Embryonic facial prominence (tissue), 1 donor: Measurements from ENCODE around the gene FDX1.

Experiments used
- DNase-seq: peaks from one replicate; pipeline ENCODE4 v3.0.0-alpha.2; 2016; ENCODE audit errors: extremely low spot score

The FDX1 gene

DNA sequence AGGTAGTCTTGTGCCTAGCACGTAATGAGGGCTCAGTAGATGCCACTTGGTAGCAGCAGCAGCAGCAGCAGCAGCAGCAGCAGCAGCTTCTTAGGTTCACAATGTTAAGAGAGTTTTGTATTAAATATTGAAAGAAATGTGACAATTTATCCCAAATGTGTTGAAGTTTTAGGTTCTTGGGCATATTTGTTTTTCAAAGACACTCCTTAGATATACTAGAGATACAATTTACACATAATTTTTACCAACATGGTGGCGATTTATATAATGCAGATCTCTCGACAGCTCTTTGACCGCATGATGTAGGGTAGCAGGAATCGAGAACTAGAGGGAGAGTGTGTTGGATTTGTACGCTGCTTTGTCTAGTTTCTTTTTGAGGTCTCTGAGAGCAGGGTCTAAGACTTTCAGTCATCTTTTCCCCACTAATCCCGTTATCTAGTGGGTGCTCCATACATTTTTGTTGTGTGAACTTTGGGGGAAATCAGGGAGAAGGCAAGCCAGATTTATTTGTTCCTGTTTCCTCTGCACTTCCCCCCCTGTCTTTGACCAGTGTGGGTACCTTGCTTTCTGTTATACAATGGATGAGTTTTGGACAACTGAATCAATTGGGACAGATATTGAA, 1.4 kb downstream of the FDX1 start:
- DNase-seq: no peak

DNA sequence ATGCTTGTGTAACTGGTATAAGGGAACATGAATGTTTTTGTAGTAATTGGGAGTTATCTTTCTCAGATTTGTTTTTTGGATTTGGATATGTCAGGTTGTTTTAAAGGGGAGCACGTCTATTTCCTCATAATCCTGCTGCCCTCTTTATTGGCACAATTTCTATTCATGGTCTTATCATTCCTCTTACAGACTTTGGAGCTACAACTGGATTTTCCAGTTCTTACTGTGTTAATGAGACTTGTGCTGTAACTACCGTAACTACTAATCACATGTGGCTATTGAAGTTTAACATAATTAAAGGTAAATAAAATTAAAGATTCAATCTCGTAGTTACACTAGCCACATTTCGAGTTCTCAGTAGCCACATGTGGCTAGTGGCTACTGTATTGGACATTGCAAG, 1.9 kb downstream of the FDX1 start:
- no peak for DNase-seq

DNA sequence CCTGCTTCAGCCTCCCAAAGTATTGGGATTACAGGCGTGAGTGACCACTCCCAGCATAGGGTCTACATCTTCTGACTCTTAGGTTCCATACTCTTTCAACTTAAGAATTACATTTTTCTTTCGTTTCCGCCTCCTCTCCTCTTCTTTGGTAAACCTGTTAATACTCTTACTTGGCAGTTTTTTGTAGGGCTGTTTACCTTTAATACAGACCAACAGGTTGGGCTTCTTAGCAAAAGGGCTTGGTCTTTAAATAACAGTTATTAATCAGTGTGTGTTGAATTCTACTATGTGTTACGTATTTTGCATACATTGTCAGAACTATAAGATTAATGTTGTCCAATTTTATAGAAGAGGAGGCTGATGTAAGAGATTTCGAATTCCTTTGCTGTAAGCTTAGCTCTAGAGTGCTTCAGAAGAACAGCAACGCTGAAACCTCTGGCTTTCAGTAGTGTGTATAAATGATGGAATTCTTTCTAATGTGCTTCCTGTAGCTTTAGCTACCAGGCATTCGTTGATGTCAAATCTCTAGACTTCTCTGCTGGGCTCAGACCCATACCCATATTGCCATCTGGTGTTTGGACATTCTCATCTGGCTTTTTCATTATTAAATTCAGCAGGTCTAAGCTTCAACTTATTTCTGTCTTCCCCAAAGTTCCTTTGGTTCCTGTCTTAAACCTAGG, 3.1 kb downstream of the FDX1 start:
- DNase-seq: no peak

DNA sequence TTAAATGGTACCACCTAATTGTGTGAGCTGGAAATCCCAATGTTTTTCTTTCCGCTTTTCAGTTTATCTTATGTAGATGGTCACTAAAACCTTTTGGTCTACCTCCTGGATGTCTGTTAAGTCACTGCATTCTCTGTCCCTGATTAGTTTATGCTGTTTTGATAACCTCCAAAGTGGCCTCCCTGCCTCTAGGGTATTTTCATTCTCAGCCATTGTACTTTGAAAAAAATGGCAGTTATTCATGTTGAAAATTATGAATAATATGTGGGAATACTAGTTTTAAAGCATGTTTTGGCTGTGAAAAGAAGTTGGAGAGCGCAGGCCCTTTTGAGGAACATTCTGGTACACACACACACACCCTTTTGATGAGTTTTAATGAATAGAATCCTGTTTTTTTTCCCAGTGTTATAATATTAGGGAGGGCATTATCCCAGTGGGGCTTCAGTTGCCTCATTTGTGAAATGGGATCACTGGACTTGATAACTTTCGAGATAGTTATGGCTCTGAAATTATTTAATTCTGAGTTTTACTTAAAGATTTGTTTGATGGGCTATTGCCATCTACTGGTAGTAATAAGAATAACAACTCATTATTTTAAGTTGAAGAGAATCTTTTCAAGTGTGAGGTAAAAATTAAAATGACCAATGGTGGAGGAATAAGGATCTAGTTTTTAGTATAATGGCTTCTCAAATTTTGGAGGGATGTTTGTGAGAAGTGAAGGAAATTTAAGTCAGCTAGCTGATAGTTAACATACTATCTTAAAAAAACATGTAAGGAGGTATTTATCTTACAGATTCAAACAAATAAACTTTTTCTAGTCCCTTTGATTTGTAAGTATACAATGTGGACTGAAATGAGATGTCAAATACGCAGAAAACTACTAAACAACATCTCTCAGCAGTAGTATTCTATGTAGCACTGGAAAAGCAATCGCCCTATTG, 3.9 kb downstream of the FDX1 start:
- no peak for DNase-seq

DNA sequence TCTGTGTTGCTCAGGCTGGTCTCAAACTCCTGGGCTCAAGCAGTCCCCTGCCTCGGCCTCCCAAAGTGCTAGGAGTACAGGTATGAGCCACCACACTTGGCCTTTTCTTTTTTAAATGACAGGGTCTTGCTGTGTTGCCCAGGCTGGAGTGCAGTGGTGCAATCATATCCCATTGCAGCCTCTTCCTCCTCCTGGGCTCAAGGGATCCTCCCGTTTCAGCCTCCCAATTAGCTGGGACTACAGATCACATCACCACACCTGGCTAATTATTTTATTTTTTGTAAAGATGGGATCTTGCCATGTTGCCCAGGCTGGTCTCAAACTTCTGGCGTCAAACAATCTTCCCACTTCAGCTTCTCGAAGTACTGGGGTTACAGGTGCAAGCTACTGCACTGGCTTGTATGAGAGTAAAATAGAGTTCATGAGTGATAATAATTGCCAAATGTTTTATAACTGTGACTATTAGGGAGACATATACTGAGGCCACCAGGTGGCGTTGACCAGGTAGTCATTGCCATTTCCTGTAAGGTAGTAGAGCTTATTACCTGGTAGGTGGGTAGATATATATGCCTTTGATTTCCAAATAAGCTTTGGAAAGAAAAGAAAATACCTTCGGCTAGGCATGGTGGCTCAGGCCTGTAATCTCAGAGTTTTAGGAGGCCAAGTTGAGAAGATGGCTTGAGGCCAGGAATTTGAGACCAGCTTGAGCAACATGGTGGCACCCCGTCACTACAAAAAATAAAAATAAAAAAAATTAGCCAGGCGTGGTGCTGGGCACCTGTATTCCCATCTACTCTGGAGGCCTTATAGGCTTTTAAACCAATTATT, 5.4 kb downstream of the FDX1 start:
- DNase-seq: no peak

DNA sequence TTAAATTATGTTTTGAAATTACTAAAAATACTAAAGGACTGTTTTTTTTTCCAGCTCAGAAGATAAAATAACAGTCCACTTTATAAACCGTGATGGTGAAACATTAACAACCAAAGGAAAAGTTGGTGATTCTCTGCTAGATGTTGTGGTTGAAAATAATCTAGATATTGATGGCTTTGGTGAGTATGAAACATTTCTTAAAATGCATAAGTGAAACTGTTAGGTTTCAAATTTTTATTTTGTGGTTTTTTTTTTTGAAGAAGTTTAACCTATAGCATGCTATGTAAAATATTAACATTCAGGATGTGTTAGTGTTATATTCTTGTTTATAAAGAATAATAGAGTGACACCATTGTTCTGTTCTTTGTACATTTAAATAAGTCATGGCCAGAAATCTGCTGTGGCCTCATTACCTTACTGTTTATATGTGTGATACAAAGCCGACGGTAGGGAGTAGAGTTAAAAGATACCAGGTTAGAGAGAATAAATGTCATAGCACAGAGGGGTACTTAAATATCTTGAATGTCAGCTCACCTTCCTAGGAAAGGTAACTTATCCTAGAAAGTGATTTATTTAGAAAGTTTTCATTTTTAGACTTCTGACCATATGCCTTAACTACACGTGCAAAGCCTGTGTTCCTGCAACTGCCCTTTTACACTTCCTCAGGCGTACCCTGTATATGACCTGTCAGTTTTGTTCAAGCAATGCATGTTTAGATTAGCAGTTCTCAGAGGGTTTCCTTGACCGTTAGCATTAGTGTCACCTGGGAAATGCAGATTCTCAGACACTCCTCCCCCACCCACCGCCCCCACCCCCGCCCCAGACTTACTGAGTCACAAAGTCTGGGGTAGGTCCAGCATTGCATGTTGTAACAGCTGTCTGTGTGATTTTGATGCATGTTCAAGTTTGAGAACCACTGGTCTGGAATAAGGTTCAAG, 6.3 kb downstream of the FDX1 start:
- no peak for DNase-seq

DNA sequence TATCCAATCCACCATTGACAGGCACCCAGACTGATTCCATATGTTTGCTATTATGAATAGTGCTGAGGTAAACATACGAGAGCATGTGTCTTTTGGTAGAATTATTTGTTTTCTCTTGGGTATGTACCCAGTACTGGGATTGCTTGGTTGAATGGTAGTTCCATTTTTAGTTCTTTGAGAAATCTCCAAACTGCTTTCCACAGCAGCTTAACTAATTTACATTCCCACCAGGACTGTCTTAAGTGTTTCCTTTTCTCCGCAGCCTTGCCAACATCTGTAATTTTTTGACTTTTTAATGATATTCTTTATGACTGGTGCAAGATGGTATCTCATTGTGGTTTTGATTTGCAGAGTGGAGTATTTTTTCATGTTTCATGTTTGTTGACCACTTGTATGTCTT, 8.3 kb downstream of the FDX1 start:
- DNase-seq: no peak

DNA sequence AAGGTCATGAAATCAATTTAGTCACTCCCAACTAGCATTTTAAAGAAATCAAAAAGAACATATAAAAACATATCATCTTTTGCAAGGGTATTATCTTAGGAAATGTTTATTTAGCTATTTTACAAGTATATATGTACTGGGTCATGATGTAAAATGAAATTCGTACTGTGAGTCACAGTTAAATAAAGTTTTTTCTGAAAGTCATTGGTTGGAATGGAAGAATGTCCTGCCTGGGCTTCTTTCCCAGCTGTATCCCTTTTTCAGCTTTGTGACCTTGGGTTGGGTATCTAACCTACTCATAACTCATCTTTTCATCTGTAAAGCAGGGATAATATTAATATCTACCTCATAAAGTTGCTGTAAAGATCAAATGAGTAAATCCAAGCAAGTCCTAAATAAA, 15.7 kb downstream of the FDX1 start:
- DNase-seq: no peak

DNA sequence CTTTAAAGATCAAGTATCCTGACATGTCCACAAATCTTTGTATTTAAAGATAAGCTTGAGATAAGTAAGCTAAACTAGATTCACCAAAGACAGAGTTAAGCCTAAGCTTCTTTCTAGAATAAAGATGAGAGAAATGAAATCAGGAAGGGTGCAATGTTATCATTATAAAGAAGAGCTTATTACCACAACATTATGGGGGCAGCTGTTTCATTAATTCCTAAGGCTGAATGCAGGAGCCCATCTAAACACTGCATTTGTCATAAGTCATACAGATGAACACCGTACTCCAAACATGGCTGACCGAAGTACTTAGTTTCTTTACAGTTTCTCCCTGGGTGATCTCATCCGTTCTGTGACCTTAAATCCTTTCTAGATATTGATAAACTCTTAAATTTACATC, 16.3 kb downstream of the FDX1 start:
- no peak for DNase-seq

DNA sequence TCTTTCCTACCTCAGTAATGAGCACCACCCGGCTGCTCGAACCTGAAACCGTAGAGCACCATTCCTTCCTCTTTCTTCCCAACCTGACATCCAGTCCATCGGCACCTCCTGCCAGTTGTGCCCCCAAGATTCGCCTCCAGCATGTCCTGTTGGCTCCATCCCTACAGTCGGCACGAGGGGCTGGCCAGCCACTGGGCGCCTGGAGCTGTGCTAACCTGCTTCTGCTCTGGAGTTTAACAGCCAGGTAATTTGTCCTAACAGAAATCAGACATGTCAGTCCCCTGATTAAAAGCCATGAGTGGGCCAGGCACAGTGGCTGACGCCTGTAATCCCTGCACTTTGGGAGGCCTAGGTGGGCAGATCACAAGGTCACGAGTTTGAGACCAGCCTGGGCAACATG, 16.8 kb downstream of the FDX1 start:
- no peak for DNase-seq

DNA sequence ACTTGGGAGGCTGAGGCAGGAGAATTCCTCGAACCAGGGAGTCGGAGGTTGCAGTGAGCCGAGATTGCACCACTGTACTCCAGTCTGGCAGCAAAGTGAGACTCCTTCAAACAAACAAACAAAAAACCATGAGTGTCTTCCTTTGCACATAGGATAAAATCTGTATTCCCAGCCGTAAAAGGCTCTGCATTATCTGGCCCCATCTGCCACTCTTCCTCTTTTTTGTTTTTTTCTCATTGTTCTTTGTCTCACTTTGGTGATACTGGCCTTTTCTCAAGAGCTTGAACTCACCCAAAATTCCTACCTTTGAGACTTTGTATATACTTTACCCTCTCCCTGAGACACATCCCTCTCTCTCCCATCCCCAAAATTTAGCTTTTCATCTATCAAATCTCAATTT, 17.6 kb downstream of the FDX1 start:
- no peak for DNase-seq

DNA sequence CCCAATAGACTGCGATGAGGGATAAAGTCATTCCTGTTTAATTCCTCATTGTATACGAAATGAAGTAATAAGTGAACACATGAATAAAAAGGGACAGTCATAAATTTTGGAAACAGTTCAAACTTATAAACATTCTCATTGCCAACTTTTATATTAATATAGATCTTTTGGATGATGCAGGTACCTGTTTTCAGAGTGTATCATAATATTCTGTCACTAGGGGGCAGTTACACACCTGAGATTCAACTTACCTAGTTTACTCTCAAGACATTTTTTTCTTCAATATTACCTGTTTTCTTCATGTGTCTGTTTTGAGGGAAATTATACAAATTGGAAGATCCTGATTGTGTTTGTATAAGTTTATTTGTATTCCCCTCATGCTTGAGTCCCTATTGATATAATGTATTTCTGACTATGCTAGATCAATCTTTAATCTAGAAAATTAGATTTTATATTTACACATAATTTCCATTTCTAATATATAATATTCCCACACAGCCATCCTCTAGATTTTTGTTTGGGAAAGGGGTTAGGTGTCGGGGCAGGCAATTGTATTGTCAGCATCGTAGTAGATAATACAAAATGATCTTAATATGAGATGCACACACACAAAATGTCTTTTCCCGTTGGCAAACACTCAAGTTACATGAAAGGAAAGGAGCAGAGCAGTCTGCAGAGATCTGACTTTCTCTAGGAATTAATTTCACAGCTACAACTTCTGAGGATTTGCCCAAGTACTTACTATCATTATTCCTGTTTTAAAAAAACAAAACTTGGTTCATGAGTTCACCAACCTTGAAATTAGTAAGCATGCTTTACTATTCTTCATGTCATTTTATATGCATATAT, 18.4 kb downstream of the FDX1 start:
- no peak for DNase-seq

DNA sequence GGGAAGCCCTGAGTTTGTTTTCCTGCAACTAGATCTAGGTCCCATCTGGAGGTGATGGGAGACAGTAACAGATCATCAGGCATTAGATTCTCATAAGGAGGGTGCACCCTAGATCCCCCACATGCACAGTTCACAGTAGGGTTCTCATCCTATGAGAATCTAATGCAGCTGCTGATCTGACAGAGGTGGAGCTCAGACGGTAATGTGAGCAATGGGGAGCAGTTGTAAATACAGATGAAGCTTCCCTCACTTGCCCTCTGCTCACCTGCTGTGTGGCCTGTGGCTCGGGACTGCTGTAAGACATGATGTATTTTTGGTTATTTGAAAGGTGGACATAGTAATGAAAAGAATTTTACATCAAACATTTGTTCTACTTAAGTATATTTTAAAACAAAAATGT, 20.5 kb downstream of the FDX1 start:
- no peak for DNase-seq

DNA sequence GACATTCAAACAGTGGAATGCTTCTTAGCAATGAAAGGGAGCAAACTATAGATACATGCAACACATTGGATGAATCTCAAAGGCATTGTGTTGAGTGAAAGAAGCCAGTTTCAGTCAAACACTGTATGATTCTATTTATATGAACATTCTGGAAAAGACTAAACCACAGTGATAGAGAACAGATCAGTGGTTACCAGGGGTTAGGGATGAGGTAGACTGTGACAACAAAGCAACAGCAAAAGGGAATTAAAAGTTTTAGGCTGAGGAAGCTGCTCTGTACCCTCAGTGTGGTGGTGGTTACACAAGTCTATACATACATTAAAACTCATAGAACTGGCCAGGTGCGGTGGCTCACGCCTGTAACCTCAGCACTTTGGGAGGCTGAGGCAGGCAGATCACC, 23.0 kb downstream of the FDX1 start:
- DNase-seq: no peak

DNA sequence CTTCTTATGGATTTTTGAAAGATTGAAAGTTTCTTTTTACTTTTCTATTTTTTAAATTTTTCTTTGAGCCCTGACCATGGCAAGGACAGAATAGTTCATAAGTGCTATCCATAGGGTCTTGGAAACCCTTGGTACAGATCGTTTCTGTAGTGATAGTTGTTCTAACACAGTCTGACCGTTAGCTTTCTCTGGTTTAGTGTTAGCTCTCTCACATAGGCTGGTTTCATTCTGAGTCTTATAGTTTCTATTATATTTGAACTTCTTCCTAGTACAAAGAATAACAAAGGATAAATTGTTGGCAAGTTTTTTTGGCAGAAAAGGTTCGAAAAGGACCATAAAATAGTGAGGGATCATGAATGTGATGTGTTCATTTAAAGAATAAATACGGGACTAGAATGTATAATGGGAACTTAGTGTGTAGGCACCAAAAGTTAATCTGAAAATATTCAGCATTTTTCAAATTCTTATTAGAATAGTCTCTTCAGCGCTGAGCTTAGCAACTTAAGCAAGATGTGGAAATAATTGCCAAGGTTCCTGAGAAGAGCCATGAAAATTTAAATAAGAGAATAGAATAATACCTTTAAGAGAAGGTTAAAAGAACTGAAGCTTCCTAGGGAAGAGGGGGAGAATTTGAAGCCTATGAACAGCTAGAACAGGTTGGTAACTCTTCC, 24.1 kb downstream of the FDX1 start:
- no peak for DNase-seq

DNA sequence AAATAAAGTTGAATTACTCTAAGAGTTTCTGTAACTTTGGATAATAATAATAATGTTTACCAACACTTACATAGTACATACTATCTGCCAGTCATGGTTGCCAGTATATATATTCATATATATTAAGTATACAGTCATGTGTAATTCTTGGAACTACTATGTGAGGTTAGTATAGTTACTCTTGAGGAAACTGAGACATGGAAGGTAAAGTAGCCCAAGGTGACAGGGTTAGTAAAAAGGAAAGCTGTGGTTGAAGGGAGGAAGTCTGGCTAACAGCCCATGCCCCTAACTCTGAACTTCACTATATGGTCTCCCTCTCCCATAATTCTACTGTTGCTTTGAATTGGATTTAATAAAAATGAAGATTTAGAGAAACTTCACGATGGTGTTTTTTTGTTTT, 24.9 kb downstream of the FDX1 start:
- no peak for DNase-seq

DNA sequence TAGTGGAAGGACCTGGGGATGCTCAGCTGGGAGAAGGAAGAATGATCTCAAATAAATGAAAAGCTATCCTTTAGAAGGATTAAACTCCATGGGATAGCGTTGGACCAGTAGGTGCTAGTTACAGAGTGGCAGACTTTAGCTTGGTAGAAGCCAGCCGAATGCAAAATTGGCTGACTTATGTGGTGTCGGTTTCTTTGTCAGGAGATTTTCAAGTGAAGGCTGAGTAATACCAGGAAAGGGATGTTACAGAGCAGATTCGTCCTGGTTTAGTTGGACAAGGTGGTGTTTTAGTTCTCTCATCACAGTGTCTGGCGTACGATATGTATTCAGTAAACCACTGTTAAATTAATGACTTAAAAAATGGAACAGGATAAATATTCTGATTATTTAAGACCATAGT, 26.0 kb downstream of the FDX1 start:
- no peak for DNase-seq

DNA sequence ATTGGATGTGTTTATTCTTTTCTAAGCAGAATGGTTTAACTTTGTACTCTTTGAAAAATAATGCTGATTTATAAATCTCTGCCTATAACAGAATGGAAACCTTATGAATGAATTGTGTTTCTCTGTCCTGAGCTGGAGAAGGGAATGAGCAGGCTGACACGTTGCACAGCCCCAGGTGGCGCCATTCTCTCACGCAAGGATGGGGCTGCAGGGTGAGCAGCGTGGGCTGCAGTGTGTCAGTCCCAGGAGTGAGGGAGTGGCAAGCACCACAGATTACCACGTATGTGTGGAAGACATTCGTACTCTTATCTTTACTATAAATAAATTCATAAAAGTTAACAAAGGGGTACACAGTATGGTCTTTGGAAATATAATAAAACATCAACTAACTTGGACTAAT, 33.4 kb downstream of the FDX1 start:
- no peak for DNase-seq

DNA sequence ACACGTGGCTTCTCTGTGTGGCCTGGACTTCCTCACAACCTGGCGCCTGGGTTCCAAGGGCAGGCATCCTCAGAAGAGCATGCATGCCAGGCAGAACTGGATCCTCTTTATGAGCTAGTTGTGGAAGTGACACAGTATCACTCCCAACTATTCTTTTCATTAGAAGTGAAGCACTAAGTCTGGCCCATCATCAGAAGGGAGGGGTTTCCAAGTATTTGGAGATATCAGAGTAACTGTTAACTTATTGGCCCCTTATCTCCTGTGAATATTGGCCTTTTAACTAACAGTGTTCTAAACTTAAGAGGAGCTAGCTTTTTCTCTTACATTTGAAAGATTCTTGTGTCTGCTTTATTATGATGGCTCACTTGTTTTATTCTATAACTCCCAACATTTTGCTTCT, 35.5 kb downstream of the FDX1 start:
- no peak for DNase-seq
